GM19397 (cell line): ENCODE data around the gene ARHGEF33.
A peak's percentile ranks its signal among the peaks of the same experiment; 100 is the strongest.

Experiments used
- ATAC-seq: cut with Tn5 transposase; IDR thresholded peaks from one replicate; pipeline ENCODE4 v1.9.1; 2021; ENCODE audit warnings: mild to moderate bottlenecking, moderate library complexity; ENCODE audit not compliant: unreplicated experiment

ARHGEF33 gene

GRCh38 chr2:38889575-38889974 is at the start of gene ARHGEF33:
TSS of gene ARHGEF33 (plus strand) at chr2:38889875. CDS start at chr2:38919448, 29,573 bp downstream.
- ATAC-seq, result no peak

DNA sequence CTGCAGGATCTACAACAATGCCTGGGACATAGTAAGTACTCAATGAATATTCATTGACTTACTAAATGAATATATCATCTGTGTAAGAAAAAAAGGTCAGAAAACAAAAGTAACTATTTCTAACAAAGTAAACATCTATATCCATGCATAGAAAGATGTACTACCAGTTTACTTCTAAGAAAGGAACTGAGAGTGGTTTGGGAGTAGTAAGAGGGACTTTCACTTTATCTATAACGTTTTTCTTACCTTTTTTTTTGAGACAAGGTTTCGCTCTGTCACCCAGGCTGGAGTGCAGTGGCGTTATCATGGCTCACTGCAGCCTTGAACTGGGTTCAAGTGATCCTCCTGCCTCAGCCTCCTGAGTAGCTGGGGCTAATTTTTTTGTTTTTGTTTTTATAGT is 39.6 kb upstream of the ARHGEF33 start:
- no peak for ATAC-seq

GRCh38 chr2:38856165-38856564 is 33.5 kb upstream of the ARHGEF33 start:
- no peak for ATAC-seq

DNA sequence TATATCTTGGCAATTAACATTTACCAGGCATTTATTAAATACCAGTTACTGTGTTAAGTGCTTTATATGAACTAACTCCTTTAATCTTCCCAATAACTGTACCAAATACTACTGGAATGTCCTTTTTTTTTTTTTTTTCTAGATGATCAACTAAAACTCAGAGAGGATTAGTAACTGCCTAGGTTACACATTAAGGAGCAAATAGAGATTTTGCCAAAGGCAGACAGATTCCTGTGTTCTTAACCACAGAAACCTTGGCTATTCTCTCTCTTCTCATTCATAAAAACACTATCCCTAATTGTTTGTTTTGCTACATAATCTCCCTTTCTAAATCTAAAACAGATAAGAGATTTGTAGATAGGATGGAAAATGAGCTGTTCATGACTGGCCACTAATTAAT is 27.2 kb upstream of the ARHGEF33 start:
- ATAC-seq, result no peak

DNA sequence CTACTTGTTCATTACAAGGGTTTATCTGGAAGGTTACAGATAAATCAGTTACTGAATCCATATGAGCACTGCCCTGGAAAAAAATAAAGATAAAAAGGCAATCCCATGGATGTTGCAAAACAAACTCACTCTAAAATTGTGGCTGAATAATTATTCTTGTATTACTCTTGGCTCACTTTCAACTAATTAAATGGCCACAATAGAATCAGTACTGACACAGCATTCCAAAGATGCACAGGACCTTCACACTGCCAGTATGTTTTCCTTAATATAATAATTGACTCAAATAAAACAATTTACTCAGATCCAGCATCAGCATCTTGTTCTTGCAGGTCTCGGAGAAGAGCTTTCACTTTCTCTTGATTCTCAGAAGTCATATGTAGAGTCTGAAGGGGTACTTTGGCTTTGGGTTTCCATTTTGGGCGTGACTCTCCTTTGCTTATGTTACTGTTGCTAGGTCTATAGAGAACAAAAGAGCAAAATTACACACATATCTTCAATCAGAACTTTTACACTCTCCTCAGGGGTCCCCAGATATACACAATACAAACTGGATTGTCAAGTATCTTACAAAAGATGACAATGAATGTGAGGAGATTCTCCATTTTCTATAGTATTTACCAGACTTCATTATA is 26.5 kb upstream of the ARHGEF33 start:
- ATAC-seq, result no peak

DNA sequence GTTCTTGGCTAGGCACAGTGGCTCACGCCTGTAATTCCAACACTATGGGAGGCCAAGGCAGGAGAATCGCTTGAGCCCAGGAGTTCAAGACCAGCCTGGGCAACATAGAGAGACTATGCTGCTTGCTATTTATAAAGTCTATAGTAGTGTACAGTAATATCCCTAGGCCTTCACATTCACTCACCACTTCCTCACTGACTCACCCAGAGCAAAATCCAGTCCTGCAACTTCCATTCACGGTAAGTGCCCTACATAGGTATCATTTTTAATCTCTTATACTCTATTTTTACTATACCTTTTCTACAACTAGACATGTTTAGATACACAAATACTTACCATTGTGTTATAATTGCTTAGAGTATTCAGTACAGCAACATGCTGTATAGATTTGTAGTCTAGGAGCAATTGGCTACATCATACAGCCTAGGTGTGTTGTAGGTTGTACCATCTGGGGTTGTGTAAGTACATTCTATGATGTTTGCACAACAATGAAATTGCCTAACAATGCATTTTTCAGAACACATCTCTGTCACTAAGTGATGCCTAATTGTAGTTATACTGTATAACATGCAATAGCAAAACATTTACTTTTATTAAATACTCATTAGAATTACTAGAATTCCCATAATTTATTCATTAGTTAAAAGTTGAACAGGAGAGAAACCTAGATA is 22.8 kb upstream of the ARHGEF33 start:
- no peak for ATAC-seq

DNA sequence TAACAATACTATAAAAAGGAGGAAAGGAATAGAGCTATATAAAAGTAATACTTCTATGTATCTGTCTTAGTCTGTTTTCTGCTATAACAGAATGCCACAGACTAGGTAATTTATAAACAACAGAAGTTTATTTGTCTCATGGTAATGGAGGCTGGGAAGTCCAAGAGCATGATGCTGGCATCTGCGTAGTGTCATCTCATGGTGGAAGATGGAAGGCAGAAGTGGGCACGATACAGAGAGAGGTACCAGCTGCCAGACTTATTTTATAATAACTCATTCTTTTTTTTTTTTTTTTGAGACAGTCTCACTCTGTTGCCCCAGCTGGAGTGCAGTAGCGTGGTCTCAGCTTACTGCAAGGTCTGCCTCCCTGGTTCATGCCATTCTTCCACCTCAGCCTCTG is 18.2 kb upstream of the ARHGEF33 start:
- ATAC-seq, result no peak

DNA sequence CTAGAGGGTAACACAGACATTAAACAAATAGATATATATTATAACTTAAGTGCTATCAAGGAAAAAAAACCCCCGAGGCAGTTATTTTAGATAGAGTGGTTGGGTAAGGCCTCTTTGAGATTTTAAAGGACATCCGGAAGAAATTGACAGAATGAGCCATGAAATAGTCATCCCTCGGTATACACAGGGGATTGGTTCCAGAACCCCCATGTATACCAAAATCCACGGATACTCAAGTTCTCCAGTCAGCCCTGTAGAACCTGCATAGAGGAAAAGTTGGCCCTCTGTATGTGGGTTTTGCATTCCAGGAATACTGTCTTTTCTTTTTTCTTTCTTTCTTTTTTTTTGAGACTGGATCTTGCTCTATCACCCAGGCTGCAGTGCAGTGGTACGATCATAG is 15.9 kb upstream of the ARHGEF33 start:
- no peak for ATAC-seq

DNA sequence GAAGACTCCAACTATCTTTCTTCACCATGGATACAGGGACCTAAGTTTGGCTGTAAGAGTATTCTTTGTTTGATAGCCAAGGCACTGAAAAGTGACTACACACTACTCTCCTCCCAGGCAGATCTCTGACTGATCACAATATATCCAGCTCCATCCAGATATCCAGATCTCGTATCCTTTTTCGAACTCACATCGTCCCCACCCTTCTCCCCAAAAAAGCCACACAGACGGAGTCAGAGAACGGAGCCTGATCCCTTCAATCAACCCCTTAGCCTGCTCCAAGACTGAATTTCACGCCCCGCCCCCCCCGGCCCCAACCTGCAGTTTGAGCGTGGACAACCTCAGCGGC is 14.5 kb upstream of the ARHGEF33 start:
- no peak for ATAC-seq

- peak; percentile 100 for ATAC-seq
Observed at GRCh38 chr2:38875576-38876367, 13.9 kb upstream of the ARHGEF33 start, which contains the start of the genes DHX57 and MORN2. TSS of gene DHX57 (minus strand) at chr2:38875934. CDS start at chr2:38868405, 7,529 bp downstream. TSS of gene MORN2 (plus strand) at chr2:38875976.

DNA sequence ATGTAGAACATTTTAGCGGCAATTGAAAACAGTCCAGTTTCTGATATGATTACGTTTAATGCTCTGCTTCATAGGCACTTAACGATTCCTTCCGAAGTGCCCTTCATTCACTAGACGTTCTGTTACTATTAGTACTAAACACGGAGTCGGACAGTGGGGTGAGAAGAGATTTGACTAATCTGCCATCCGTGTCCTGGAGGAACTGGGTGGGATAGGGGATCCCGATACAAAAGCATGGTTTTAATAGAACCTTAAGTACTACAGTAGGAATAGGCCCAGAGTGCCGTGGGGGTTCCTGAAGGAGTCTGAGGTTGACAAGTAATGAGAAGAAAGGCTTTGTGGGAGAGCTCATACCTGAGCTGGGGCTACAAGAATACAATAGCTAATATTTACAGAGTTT is 13.3 kb upstream of the ARHGEF33 start:
- no peak for ATAC-seq

- ATAC-seq, result no peak
Observed at GRCh38 chr2:38886063-38886462, 3.6 kb upstream of the ARHGEF33 start.

DNA sequence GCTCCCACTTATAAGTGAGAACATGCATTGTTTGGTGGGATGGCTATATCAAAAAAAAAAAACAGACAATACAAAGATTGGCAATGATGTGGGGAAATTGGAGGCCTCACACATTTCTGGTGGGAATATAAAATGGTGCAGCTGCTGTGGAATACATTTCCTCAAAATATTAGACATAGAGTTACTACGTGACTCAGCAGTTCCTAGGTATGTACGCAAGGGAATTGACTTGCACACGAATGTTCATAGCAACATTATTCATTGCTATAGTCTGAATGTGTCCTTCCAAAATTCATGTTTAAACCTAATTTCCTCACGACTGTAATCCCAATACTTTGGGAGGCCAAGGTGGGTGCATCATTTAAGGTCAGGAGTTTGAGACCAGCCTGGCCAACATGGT is 2.3 kb upstream of the ARHGEF33 start:
- ATAC-seq, result no peak

GRCh38 chr2:38887902-38888554 is 1.6 kb upstream of the ARHGEF33 start:
- no peak for ATAC-seq

- ATAC-seq, result no peak
Observed at GRCh38 chr2:38889045-38889444, 630 bp upstream of the ARHGEF33 start.

DNA sequence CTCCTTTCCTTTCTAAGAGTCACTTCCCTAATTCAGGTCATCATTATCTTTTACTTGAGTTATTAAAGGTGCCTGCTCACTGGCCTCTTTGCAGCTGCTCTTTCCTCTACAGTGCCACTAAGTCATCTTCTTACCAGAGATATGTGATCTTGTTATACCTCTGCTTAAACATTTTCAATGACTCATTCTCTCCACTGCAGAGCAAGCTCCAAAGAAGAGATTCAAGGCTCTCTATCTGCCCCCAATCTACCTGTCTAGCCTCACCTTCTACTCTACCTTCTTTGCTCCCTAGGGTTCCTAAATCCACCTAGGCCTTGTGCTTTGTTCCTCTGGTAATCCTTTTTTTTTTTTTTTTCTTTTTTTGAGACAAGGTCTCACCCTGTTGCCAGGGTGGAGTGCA is 3.1 kb downstream of the ARHGEF33 start:
- no peak for ATAC-seq

GRCh38 chr2:38898256-38898655 is 8.6 kb downstream of the ARHGEF33 start:
- no peak for ATAC-seq

DNA sequence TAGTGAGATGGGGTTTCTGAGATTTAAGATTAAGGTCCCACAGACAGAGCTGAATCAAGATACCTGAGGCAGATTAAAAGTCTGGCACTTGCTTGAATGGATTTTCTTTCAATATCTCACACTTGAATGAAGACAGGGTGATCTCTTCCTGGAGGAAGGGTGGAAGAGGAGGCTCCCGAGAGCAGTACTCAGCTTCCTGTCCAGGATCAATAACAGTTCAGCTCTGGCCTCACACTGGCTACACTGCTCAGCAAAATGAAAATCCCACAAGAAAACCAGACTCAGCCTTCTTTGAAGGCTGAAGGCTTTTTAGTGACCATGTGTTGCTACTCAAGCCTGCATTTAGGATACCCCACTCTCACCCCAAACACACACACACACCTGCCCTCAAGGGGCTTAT is 11.1 kb downstream of the ARHGEF33 start:
- ATAC-seq, result no peak

DNA sequence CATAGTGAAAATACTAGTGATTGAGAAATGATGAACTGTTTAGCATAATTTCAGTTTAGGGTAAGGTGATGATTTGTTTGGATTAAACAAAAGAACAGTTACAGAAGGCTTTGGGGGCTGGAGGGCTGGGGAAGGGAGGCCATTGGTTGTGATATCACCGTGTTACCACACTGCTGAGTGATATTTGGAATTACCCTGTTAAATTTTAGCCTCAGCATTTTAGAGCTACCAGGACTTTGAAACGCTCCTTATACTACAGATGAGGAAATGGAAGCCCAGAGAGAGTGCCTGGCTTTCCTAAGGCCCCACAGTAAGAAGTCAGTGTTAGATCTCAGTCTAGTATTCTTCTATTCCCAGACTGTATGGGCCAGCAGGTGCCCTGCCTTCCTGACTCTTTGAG is 15.6 kb downstream of the ARHGEF33 start:
- ATAC-seq, result no peak

DNA sequence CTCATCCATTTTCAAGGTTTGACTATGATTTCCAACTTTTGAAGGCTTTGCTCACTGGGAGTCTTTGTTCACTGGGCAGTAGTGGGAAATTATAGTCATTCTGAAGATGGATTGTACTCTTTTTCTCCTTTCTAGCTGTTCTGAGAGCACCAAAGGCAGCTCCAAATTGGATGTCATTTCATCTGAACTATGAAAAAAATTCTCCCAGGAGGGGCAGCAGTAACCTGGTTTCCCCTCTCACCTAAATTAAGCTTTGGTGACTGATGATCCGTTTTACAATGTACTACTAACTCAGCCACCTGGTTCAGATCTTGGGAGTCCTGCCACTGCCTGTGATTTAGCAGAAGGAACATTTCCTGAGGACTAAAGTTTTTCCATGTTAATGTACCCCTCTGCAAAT is 17.6 kb downstream of the ARHGEF33 start:
- no peak for ATAC-seq

GRCh38 chr2:38907743-38908562 is 18.3 kb downstream of the ARHGEF33 start:
- ATAC-seq, result peak; percentile 63
